SW480 (cell line): ENCODE measurements around the gene P2RY14.

Source experiments
- DNase-seq: peaks from one replicate; pipeline ENCODE4 v3.0.0-alpha.2; 2016; ENCODE audit warnings: low spot score

Gene P2RY14

DNA sequence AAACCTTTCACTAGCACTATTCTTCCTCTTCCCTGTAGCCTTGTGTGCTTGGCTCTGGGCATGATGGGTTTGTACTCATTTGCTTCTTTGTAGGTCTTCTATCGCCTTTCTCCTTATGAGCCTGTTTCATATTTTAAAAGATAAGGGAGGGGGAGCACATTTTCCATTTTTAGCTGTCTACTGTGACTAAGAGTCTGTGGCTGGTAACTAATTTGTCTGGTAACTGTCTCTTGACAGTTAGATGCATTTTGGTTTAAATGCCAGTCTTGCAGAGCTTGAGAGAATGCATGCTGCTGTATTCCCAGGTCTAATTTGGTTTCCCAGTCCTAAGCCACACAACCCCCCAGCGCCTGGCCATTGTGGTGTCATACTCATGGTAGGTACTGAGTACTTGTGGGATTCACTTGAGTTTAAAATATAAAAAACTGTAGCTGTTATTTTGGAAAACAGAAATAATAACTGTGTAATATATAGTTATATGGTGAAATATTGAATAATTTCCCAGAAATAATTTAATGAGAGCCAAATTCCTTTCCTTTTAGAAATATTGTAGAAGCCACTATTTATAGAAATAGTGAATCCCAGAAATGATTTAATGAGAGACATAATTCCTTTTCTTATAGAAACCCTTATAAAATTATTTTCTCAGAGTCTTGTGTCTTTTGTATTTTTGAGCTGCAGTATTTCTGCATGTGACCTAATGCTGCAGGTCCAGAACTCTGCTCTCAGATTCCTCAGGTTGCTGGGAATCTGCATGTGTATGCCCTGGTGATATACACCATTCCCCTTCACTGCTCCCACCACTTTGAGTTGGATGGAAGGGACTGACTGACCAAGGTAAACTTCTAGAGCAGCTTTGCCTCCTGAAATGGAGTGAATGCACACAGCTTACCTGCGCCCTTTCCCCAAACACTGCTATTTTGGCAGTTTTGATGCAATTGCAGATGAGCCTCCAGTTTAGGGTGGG is 61.4 kb downstream of the P2RY14 start:
- DNase-seq = no peak

DNA sequence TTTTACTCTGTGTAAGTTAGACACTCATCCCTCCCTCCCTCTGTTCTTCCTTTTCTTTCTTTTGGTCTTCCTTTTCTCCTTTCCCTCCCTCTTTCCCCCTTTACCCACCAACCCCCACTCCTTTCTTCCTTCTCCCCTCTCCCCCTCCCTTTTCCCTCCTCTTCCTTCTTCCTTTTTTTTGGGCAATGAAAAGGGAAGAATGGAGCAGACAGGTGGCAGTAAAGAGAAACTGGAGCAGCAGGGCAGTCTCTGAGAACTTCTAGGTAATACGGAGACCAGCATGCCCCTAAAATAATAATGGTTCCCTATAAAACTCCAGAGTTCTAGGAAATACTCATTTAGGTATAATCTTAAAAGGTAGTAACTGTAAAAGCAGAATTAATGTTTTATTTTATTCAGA is 63.9 kb downstream of the P2RY14 start:
- DNase-seq = no peak

DNA sequence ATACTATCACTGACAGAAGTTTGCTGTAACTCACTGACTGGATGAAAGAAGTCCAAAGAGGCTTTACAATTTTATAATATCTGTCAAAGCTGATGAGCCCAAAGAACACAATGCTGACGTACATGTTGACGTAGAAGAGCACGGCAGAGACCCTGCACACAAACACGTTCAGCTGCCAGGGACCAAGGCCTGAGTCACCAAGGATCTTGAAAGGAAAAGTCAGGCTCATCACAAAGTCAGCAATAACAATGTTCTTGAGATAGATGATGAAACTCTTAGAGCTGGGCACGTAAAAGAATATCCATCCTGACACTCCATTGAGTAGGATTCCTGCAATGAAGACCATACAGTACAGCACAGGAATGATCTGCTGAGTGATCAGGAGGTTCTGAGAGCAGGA is 64.5 kb downstream of the P2RY14 start:
- no peak for DNase-seq

DNA sequence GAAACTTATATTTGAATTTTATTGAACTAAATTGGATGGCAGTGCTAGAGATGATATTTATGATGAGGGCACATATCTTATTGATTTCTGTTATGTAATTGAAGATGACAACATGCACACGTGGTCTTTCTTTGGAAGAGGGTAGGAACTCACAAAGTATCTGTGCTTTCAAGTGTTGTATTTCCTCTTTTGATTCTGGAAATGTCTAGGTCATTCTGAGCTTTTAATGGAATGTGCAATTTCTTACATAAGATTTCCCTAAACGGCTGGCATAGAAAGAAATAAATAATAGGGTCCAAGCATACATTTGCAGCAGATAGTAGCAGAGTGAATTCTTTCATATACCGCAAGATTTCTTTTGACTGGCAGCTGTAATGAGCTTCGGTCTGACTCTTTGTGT is 65.2 kb downstream of the P2RY14 start:
- no peak for DNase-seq

DNA sequence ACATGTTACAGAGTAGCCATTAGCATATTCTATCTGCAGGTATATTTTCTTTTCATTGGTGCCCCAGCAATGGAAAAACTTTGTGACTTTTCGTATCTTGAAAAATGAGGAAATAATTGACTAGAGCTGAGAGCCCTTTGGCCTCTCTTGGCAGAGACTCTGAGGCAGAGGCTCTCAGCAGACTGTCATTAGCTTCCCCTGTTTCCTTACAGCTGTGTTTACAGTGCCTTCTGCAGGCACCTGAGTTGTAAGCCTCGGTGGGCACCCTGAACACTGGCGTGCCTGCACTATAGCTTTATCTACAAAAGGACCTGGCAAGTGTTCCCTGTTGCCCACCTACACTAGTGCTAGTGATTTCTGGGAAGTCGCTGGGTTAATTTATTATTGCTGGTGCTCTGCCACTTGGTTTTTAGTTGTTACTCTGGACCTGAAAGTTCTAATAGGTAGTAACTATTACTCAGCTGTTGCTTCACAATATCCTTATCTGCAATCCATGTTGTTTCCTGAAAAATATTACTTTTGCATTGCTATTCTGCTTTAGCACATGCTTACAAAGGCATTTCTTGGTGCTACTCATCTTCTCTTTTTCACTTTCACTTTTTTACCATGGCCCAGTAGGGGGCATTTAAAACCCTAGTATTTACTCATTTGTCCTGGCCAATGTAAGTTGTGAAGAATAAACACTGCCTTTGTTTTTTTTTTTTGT is 67.5 kb downstream of the P2RY14 start:
- DNase-seq = no peak

DNA sequence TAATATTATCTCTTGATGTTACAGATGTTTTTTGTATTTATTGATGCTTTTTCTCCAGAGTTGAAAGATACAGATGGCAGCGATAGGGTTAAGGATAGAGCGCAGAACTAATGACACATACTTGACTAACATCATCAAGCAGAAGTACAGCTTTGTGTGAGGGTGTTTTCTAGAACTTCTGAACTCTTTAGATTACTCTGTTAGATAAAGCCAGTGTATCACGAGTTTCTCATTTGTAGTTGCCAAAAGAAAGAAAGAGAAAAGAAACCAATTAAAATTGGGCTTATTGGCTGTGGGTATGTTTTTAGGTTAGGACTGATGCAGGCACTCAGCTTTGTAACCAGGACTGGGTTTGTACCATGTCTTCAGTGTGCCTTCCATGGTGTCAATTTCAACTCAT is 68.7 kb downstream of the P2RY14 start:
- no peak for DNase-seq

DNA sequence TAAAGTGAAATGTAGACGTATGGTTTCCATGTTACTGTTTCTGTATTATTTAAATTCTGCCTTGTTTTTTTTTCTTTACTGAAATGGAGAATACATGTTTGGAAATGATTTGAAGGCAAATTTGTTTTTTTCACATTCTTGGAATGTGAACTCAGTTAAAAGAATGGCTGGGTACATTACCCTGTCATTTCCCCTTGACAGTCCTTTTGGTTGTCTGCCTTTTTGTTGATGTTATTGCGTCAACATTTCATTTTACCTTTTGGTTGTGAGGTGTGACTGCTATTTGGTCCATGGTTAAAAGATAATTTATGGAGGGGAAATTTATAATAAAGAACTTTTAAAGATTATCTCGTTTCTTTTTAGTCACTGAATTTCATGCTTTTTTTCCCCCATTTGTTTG is 72.1 kb downstream of the P2RY14 start:
- no peak for DNase-seq

DNA sequence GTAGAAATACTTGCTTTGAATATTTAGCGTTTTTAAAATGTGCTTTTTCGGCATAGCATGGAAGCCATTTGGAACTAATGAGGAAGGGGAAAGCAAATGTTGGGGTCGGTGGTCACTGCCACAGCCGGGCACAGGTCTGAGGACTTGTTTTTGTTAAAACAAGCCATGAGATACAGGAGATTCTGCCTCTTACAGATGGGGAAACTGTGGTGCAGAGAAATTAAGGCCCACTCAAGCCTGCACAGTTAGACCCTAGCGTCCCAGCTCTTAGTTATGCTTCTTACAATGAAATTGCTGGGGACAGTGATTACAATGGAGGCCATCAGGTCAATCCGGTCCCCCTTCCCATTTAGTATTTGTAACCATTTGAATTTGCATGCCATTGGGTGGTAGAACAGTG is 72.9 kb downstream of the P2RY14 start:
- no peak for DNase-seq

DNA sequence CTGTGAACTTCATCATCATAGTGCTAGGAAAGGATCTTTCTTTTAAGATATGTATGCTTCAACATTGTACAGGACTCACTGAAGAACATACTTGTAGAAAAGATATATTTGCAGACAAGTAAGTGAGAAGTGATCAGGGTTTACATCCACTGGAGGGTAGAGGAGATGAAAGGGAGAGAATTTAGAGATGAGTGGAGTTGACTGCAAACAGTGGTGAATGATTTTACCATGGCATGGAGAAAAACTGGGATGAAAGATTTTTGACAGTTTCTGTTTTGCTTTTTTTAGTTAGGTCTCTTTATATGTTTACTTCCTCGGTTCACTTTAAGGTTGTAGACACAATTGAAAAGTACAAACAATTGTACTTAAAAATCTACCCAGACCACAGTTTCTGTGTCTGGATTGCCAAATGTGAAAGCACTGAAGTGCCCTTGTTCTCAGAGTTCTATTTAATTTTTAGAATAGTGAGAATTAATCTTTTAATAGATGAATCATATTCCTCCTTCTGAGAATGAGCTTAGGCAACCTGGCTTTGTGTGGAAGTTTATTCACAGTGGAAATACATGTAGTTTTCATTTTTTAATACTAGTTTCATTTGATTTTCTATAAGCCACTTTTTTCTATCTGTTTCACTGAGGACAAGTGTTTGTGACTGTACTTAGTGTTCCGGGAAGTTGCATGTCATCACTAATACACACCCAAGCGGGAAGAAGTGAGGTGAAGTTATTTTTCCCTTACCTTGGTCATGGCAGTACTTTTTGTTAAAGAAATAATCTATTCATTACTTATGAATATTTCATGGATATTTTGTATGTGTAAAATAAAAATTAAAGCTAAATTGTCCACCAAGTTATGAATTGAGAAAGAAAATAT is 73.6 kb downstream of the P2RY14 start:
- DNase-seq = no peak

DNA sequence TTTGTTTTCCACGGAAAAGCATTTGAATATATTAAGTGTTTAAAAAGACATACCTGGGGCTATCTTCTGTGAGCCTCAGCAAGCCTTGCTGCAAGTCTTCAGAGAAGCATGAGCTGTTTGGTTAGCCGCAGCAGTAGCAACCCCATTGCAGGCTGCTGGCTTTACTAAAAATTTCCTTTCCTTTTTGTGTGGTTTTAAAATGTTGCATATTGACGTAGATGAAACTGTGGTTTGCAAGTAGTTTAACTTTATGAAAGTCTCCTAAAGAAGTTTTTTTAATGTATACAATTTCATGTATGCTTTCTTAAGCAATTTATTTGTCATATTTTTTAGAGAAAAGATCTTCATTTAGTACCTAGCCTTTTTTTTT is 75.3 kb downstream of the P2RY14 start, which contains the start of gene GPR171:
Gene GPR171 (minus strand): TSS at position 166 of the 370 bp plus-strand sequence. CDS start 3,830 bp downstream, outside the sequence.
- DNase-seq = no peak

DNA sequence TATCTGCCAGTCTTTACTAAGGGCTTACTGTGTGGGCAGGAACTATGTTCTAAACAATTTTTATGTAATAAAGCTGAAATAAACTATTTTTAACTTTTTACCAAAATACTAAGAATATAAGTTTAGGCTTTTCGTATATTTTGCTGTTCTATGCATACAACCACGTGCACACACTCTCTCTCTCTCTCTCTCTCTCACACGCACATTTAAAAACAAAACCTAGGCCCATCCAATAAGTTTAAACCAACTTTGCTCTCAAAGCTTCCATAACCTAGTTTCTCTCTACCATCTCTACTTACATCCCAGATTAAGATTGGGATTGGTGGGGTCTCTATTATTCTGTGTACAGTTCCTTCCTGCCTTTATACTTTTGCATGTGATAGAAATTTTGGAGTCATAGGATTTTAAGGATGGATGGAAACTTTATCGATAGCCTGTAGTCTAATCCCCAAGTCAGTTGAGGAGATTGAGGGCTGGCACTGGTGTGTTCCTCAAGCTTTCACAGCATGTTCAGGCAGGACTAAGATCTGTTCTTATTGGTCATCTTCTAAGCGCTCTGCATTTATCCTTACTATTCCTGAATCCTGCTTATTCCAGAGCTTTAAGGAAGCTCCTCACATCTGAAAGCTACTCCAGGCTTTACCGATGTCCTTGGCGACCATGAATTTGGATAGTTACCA is 77.2 kb downstream of the P2RY14 start:
- DNase-seq = no peak

DNA sequence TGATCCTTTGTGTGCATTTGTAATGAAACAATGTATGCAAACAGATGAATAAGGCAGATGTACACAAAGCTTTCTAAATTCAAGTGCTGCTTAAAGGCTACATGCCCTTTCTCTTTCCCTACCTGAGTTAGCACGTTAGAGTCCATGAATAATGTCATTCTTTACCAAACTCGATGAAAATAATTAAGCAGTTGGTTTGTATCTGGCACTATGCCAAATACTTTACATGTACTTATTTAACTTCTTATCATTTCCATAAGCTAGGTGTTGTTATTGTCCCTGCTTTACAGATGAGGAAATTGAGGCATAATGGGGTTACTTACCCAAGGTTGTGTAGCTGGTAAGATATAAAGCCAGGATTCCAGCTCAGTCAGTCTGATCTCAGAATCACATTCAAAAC is 77.8 kb downstream of the P2RY14 start:
- DNase-seq = no peak

DNA sequence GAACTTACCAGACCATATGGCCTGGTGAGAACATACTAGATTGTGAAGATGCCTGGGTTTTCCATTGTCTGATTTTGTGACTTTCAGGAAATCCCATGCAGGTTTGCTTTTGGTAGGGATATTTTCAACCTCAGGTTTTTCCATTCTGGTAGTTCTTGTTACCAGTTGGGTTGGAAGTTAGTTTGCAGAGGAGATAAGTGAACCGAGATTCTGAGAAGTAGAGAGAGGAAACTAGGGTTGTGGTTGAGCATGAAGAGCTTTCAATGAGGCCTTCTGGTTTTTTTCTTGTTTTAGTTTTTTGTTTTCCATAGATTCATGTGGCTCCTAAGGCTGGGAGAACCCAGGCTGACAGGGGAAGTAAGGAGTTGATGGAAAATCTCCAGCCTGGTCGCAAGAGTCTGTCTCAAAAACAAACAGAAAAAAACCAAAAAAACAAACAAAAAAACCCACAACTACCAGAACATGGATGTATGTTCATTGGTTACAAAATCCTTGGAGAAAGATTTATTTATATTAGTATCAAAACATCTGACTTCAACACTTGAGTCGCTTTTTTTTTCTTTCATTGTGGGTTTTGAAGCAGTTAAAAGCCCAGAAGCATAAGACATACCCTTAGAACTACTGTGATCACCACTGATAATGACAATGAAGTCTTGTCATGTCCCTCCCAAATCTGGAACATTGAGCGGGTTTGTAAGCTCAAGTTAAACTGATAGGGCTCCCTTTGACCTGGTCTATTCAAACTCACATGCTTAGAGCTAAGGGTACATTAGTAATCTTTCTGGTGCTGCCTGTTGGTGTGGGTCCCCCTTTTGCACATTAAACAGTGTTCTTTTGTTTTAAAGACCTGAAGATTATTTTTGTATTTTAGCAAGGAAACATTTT is 78.5 kb downstream of the P2RY14 start:
- DNase-seq = no peak

DNA sequence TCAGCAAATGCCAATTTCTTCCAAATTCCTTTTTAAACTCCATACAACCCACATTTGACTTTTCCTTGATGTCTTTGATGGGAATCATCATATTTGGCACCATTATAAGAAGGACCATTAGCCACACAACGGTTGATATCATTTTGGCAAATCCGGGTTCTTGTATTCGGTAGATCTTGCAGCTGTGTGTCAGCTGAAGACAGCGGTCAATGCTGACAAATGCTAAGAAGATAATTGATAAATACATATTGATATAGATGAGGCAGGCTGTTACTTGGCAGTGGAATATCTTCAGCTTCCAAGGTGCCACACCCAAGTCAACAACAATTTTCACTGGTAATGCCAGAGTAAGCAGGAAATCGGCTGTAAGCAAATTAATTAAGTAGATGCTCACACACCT is 79.5 kb downstream of the P2RY14 start:
- no peak for DNase-seq

DNA sequence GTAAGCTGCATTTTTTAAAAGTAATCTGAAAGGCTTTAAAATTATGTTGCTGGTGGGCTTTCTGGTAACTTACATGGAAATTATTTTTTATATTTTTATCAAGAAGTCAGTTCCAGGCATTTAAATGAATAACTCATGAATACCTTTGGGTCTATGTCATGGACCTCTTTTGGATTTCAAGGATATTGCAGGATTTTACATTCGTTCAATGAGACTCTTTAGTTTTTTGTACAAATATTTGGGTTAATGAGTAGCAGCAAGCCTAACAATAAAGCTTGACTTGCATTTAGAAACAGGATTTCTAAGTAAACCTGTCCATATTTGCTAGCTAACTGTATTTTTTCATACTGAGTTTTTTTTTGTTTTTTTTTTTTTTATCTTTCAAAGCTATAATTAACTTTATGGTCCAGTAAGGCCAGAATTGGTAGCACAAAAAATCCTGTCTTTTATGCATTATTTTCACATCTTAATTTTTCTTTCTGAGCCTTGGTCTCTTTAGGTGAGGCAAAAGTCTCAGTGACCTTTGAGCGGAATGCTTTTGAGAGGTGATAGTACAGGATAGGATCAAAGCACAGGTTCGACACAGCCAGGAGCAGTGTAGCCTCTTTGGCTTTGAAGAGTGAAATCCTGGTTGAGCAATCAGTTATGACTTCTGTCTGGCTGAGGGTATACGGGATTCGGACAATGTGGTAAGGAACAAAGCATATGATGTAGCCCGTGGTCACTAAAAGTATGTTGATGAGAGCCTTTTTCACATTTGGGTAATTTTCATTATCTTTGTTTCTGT is 80.2 kb downstream of the P2RY14 start:
- peak; percentile 72 for DNase-seq

DNA sequence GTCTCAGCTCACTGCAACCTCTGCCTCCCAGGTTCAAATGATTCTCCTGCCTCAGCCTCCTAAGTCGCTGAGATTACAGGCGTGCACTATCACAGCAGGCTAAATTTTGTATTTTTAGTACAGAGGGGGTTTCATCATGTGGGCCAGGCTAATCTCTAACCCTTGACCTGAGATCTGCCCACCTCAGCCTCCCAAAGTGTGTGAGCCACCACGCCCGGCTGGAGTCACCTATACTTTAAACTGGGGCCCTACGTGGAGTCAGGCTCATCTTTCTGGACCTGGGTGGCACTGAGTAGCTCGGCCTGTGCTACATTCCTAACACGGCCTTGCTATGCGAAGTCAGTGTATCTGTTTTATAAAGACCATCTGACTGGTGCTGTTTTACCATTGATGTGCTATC is 81.1 kb downstream of the P2RY14 start:
- no peak for DNase-seq

DNA sequence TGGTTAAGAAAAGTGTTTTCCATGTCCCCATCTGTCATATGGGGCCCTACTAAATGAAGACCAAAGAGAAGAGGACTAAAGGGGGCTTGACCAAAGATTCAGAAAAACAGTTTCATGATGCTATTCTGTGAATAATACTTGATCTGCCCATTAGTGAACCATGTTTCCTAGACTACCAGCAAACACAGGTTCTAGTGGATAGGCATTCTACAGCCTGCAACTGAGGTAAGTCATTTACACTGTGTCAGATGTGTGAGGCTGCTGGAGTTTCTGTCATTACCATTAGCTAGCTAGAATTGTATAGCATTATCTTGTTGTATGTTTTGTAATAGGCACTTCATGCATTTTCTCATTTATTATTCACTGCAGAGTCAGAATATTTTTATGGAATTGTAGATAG is 81.9 kb downstream of the P2RY14 start:
- no peak for DNase-seq

DNA sequence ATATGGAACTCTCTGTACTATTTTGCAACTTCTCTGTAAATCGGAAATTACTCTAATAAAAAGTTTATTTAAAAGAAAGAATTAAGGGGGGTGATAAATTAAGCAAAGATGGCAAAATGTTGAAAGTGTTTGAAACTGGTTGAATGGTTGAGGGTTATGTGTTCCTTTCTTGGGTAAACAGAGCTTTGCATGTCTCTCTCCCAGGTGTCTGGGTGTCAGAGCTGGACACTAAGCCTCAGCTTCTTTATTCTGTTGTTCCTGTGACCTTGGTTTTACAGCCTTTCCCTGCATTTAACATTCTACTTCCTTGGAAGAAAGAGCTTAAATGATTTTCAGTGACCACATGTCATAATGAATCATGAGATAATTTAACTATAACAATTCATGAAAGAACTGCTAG is 82.5 kb downstream of the P2RY14 start:
- DNase-seq = no peak

DNA sequence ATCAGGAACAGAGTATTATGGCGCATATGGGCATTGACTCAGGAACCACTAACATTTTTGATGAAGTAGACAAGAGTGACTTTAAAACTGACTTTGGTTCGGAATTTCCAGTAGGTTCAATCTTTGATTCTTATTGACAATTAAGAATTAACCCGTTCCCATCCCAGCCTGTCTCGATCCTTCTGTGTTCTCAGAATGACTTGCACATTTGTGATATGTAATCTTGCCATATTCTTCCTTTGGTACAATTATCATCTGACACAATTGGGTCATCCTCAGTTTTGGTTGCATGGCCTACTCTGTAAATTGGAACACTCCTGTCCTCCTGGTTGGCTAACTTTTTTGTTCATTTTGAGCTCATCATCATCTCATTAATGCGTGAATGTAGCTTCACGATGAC is 85.8 kb downstream of the P2RY14 start:
- DNase-seq = no peak

DNA sequence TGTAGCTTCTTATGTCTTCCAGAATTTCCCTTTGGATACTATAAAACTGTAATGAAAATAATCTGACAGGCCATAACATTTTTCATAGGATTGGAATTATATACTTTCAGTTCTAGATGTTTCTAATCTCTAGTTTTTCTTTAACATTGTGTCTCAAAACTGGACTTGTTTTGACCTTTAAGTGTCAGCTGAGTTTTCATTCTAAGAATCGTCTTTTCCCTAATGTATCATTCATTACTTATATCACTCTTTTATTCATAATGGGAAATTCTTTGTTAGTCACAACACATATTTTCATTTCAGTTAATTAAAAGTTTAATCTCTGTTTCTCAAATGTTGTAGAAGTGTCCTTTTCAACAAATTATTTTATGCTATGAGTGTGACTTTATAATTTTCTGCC is 87.2 kb downstream of the P2RY14 start:
- DNase-seq = no peak
